ENCODE measurements around the gene MAMDC4.

Gene MAMDC4

DNA sequence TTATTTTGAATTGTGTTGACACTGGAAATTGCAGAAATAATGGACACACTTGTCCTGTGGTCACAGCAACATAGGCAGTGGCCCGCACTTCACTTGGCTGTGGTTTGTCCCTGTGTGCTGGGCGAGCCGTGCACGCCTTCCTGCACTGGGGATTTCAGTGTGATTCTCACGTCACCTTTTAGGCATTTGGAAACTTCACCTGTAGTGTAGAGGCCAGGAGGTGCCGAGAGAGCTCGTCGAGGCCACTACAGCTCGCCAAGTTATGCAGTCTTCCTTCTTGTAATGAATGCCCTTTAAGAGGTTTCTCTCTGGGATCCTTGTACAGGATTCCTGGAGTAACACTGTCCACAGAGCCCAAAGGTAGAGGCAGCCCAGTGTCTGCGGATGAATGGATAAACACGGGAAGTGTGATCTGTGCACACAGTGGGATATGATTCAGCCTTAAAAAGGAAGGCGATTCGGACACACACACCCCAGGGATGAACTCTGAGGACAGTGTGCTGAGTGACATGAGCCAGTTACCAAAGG is 48.9 kb downstream of the MAMDC4 start:
- Histone ChIP-seq H3K4me2 (ENCODE audit: low read depth, low read length) (peak overlapping the region; percentile 80), H3K9me3 (replicated peaks; ENCODE audit: insufficient read depth, low read length) (no peaks in the 10 kb centered on the region), H3F3A (ENCODE audit: insufficient read depth, low read length) (peaks cover 57% of the 10 kb centered on the region), H3K9ac (ENCODE audit: low read length) (peak overlapping the region; percentile 94), H3K27me3 (replicated peaks; ENCODE audit: insufficient read depth, low read length) (no peaks in the 10 kb centered on the region), H3K4me1 (ENCODE audit: low read length) (peaks cover 65% of the 10 kb centered on the region), H3K27ac (ENCODE audit: low read length) (peak overlapping the region; percentile 99), H3K9me2 (replicated peaks; ENCODE audit: insufficient read depth, low read length) (no peaks in the 10 kb centered on the region), H3K79me2 (ENCODE audit: low read length) (peaks cover 75% of the 10 kb centered on the region), H2AFZ (ENCODE audit: low read length) (no peak overlapping the region), H4K20me1 (ENCODE audit: insufficient read depth, low read length) (no peaks in the 10 kb centered on the region), H3K36me3 (replicated peaks; ENCODE audit: insufficient read depth, low read length) (no peaks in the 10 kb centered on the region; the same call in none of the 2 replicates), H3K4me3 (ENCODE audit: low read length) (peak overlapping the region; percentile 33; the same call in 1 of the 2 replicates)
- TF ChIP-seq EZH2 (optimal IDR thresholded peaks at IDR 0.05; ENCODE audit: low read depth, low read length) (no peak), EZH2phosphoT487 (IDR thresholded peaks at IDR 0.05; ENCODE audit: low read length) (no peak)
- TF ChIP-seq, protein P1, sequence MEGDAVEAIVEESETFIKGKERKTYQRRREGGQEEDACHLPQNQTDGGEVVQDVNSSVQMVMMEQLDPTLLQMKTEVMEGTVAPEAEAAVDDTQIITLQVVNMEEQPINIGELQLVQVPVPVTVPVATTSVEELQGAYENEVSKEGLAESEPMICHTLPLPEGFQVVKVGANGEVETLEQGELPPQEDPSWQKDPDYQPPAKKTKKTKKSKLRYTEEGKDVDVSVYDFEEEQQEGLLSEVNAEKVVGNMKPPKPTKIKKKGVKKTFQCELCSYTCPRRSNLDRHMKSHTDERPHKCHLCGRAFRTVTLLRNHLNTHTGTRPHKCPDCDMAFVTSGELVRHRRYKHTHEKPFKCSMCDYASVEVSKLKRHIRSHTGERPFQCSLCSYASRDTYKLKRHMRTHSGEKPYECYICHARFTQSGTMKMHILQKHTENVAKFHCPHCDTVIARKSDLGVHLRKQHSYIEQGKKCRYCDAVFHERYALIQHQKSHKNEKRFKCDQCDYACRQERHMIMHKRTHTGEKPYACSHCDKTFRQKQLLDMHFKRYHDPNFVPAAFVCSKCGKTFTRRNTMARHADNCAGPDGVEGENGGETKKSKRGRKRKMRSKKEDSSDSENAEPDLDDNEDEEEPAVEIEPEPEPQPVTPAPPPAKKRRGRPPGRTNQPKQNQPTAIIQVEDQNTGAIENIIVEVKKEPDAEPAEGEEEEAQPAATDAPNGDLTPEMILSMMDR (IDR thresholded peaks at IDR 0.05; ENCODE audit: low read length) = no peak
- no peak for DNase-seq

- Histone ChIP-seq H3K9me3 (replicated peaks; ENCODE audit: insufficient read depth, low read length) (no peaks in the 10 kb centered on the region), H3K9ac (ENCODE audit: low read length) (peak overlapping the region; percentile 94), H2AFZ (ENCODE audit: low read length) (no peak overlapping the region), H3K4me3 (ENCODE audit: low read length) (peak overlapping the region; percentile 33), H3K9me2 (replicated peaks; ENCODE audit: insufficient read depth, low read length) (no peaks in the 10 kb centered on the region), H3K36me3 (replicated peaks; ENCODE audit: insufficient read depth, low read length) (no peaks in the 10 kb centered on the region; the same call in none of the 2 replicates), H3K4me2 (ENCODE audit: low read depth, low read length) (peak overlapping the region; percentile 80), H3K27me3 (replicated peaks; ENCODE audit: insufficient read depth, low read length) (no peaks in the 10 kb centered on the region), H4K20me1 (ENCODE audit: insufficient read depth, low read length) (no peaks in the 10 kb centered on the region), H3K27ac (ENCODE audit: low read length) (peak overlapping the region; percentile 99), H3K79me2 (ENCODE audit: low read length) (peaks cover 75% of the 10 kb centered on the region), H3F3A (ENCODE audit: insufficient read depth, low read length) (peaks cover 54% of the 10 kb centered on the region), H3K4me1 (ENCODE audit: low read length) (peaks cover 65% of the 10 kb centered on the region)
- peak; percentile 95 for DNase-seq
- TF ChIP-seq EZH2phosphoT487 (IDR thresholded peaks at IDR 0.05; ENCODE audit: low read length) = no peak
- TF ChIP-seq, protein P1 (IDR thresholded peaks at IDR 0.05; ENCODE audit: low read length) = no peak
Observed at GRCh38 chr9:136901516-136902258, 49.5 kb downstream of the MAMDC4 start.

DNA sequence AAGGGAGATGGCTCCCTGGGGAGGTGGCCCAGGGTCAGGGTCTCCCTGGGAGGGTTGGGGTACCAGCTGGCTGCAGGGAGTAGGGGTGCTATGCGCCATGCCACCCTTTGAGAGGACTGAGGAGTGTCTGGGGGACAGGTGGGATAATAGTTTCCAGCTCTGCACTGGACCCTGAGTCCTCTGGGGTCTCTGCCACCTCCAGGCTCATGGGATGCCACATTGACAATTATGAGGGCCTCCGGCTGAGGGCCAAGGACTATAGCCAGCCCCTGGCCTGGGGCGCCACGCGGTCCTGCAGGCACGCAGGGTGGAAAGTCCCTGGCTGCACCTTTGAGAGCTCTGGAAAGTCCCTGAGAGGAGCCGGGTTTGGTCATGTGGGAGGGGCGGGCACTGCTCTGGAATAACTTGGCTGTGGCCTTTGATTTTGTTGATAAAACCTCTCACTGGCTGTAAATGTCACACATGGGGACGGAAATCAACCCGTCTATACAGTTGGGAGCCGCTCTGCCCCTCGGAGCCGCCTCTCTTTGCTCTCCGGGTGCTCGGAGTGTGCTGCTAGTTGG is 50.2 kb downstream of the MAMDC4 start:
- H3K4me3 ChIP-seq (ENCODE audit: low read length) = peak overlapping the region; percentile 33
- peak; percentile 97 for DNase-seq
- H3K27me3 ChIP-seq (replicated peaks; ENCODE audit: insufficient read depth, low read length) = no peaks in the 10 kb centered on the region
- no peaks in the 10 kb centered on the region for H4K20me1 ChIP-seq (ENCODE audit: insufficient read depth, low read length)
- H3K4me2 ChIP-seq (ENCODE audit: low read depth, low read length) = peak overlapping the region; percentile 80
- peak overlapping the region; percentile 99 for H3K27ac ChIP-seq (ENCODE audit: low read length)
- peaks cover 58% of the 10 kb centered on the region for H3K4me1 ChIP-seq (ENCODE audit: low read length)
- TF ChIP-seq EZH2phosphoT487 (IDR thresholded peaks at IDR 0.05; ENCODE audit: low read length) = no peak
- TF ChIP-seq, protein P1 (IDR thresholded peaks at IDR 0.05; ENCODE audit: low read length) = no peak
- H3K9me2 ChIP-seq (replicated peaks; ENCODE audit: insufficient read depth, low read length) = no peaks in the 10 kb centered on the region
- peak overlapping the region; percentile 94 for H3K9ac ChIP-seq (ENCODE audit: low read length)
- peaks cover 54% of the 10 kb centered on the region for H3F3A ChIP-seq (ENCODE audit: insufficient read depth, low read length)
- H2AFZ ChIP-seq (ENCODE audit: low read length) = no peak overlapping the region
- no peaks in the 10 kb centered on the region; the same call in none of the 2 replicates for H3K36me3 ChIP-seq (replicated peaks; ENCODE audit: insufficient read depth, low read length)
- no peaks in the 10 kb centered on the region for H3K9me3 ChIP-seq (replicated peaks; ENCODE audit: insufficient read depth, low read length)
- peaks cover 75% of the 10 kb centered on the region for H3K79me2 ChIP-seq (ENCODE audit: low read length)

All from MM.1S (cell line).